Suppressor macrophage (primary cell): ENCODE data around the gene MARCHF3.
A peak's percentile ranks its signal among the peaks of the same experiment; 100 is the strongest.
"Not testable (repeated sequence)": the region's sequence is repeated elsewhere in the genome, so short reads cannot be mapped to it uniquely, and the experiment has no call there.

Experiments
- DNase-seq, 4 experiments: peaks; one replicate each; pipeline ENCODE4 v3.0.0-alpha.2; 2020 to 2022

Gene MARCHF3

DNA sequence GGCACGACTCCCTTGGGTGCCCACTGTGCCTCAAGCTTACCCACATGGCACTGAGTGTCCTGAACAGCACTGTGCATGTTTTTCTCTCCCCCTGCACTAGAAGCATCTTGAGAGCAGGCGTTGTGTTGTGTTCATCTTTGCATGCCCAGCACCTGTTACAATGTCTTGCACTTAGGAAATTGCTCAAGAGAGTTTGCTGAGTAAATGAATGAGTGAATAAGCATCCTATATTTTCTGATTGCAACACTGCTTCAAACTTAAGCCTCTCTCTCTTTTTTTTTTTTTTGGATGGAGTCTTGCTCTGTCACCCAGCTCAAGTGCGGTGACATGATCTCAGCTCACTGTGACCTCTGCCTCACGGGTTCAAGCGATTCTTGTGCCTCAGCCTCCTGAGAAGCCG lies 158.9 kb downstream of the MARCHF3 start:
- no peak for DNase-seq

DNA sequence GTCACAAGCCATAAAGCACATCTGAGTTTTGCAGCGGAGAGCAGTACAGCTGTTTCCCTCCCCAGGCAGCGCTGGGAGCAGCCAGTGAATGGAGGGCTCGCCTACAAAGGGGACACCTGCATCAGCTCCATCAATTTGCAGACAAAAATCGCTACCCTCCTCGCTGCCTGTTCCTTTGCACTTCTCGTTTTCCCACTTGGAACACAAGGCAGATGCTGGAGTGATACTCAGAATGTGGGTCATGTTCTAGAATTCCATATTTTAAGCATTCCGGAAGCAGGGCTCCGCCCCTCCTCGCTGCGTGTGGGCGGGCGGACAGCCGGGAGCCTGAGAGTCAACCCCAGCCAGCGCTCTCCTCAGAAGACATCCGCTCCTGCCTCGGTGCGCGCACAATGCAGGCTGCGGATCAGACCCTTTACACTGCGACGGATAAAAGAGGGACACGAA lies 161.3 kb downstream of the MARCHF3 start:
- DNase-seq: peak; percentile 24 to 73 (median 49)

DNA sequence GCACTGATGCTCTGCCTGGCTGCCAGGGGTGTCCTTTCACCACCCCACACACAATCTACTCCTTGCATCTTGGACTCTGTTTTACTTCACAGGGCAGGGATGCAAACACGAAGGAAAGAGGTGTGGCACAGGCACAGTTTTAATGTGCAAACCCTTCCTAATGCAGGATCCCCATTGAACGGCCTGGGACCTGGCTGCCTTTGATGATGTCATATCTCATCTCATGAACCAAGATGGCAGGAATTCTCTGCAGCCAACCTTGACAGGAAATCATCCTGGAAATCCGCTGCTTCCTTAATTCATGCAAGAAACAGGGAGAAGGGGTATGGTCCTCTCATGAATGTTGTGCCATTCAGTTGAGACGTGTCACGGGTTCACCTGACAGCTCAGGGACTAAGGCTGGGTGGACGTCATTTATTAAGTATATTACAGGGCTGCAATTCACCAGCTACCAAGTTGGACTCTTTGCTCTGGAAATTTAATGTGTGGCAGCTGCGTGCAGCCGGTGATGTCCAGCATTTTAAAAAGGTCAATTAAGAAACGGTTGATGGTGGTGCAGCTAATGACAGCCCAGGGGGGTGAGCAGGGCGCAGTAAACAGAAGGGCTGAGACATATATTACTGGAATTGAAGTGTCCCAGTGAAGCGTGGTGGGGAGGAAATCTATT lies 161.9 kb downstream of the MARCHF3 start:
- no peak for DNase-seq

DNA sequence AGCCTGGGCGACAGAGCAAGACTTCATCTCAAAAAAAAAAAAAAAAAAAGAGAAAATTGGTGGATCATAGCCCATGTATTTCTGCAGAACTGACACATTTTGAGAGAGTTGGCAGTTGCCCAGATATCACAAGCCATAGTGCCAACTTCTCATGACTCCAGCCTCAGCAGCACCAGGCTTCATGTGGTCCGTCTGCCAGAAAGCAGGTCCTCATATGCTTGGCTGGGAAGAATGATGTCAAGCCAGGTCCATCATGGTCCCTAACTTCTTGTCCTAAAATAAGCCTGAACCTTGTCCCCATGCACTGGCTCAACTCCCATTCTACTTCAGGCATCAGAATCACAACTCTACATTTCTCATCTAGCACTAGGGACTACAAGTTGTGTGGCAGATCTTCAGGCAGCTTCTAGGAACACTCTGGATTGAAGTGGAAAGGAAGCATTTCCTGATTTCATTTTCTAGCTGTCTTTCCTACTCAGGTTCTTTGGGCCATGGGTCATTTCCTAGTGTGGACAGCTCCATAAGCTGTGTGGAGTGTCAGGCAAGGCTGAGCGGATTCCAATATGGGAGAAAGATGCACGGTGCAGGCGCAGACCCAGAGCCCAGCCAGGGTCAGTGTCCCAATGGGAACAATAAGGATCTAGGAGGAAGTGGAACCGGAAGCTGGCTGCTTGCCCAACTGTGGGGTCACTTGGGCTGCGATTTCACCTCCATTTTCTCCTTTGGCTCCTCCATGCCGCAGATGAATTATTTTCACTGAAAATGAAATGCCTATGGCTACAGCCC lies 163.3 kb downstream of the MARCHF3 start:
- DNase-seq: peak in 3 of 4 experiments; percentile 18 to 49 (median 27)

DNA sequence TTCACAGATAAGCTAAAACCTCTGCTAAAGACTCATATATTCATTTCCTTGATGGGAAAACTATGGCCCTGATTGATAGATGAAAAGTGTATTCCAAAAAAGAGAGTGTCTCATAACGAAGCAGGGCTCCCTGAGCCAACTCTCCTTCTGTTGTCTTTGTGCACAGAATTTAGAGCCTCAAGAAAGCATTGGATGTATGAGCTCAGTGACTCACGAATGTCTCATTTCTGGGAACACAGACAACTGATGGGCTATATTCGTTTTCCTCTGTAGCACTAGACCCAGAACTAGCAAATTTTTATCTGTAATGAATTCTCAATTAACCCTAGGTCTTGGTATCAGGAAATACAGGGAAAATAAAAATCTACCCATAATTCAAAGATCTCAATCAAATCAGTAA lies 165.1 kb downstream of the MARCHF3 start:
- no peak for DNase-seq

DNA sequence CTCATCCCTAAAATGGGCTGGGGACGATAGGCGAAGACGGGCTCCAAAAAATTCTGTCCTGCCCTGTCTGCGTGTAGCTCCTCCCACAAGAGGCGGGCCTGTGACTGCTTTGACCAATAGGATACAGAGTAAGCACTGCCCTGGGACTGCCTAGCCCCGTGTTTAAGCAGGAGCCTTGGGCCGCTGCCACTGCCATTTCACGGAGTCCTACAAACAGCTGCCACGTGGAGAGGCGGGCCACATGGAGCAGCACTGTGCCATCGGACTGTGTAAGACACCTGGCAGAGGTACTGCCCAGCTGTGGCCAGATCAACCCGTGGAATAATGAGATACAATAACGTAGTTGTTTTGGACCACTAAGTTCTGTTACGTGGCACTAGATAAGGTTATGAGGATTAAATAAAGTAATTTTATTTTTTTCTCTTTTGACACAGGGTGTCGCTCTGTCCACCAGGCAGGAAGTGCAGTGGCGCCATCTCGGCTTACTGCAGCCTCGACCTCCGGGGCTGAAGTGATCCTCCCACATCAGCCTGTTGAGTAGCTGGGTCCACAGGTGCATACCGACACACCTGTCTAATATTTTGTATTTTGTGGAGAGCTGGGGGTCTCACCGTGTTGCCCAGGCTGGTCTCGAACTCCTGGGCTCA lies 166.2 kb downstream of the MARCHF3 start:
- DNase-seq: no peak

DNA sequence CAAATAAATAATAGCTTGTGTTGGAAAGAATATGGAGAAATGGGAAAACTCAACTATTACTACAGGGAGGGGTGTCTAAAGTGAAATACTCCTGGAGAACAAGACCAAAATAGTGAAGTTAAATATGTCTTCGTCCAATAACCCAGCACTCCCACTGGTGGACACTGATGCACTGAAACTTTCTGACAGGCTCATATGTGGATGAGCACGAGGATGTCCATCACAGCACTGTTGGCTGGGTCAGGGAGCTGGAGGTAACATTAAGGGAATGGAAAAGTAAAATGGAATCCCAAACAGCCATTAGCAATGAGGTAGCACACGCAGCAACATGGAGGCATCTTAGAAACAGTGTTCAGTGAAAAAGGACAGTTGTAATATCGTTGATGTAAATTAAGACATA lies 167.0 kb downstream of the MARCHF3 start:
- DNase-seq: no peak

DNA sequence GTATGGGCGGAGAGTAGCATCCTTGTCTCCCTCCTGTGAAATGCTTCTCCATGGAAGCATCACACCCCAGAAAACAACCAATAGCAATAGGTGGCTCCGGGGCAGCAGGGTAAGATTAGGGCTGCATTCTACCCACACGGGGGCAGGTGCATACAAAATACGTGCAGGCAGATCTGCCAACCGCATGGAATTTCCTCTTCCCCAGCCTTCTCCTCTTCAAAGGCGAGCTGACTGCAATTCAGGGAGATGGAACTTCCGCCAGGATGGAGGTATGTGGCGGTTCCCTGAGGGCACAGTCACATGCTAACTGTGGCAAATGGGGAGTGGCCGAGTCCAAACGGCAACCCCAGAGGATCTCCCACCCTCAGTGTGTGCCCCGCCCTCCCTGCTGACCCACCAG lies 171.9 kb downstream of the MARCHF3 start:
- DNase-seq: no peak

DNA sequence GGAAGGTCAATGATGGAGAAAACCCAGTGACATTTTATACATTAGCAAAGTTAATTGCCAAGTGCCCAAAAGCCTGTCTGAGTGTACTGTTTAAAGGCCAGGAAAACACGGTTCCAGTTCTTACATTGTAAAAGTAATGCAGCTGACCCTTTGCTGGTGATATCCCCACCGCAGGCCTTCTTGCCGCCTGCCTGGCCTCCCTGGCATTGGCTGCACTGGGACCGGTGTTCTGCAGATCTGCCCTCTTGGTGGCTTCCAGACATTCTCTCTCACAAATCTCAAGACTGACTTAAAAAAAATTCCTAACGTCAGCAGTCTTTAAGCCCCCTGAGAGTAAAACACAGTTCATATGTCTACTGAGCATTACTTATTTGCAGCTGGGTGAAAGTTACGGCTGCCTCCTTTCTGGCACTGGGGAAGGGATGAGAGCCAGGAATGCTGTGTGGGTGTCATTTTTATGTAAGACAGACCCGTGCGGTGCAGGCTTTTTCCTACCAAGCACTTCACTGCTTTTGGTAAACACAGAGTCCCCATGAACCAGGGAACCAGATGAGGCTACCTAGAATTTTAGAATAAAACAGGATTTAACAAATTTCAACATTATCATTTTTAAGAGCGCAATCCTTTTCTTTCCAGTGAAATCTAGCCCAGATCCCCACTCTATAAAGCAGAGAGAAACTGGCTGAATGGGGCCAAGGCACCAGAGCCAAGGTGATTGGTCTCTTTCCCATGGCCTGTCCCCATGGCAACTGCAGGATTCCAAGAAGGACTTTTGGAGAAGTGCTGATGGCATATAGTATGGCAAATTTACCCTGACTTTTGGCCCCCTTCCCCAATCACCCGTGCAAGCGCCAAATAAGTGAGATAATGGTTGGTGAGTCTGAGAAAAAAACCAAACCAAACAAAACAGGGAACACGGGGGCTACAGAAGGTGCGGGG lies 172.6 kb downstream of the MARCHF3 start:
- DNase-seq: no peak

DNA sequence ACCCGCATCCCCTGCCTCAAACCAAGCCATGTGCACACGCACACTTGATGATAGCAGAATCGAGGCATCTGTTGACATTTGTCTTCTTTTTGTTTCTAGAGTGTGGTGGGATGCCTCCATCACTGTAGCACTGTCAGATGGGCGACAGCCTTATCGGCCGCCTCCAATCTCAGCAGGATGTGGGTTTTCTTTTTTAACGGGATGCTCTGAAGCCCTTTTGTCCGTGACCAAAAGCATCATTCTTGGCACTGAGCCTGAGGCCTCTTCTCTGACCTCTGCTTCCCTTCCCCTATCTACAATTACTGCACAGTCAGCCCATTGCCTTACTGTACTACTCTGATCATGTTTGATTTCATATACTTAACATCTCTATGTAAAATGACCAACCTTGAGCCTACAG lies 175.1 kb downstream of the MARCHF3 start:
- no peak for DNase-seq

DNA sequence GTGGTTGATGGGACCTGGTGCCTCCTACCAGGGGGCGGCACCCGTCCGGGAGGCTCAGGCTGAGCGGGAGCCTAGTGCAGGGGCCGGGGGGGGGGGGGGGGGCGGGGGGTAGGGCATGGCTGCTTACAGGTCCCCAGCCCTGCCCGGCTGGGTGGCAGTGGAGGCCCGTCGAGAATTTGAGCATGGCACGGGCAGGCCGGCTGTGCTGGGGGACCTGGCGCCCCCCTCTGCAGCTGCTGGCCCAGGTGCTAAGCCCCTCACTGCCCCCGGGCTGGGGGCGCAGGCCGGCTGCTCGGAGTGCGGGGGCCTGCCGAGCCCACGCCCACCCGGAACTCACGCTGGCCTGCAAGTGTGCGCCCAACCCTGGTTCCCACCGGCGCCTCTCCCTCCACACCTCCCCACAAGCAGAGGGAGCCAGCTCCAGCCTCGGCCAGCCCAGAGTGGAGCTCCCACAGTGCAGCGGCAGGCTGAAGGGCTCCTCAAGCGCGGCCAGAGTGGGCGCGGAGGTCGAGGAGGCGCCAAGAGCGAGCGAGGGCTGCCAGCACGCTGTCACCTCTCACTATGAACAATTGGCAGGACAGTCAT lies 175.7 kb downstream of the MARCHF3 start:
- no peak for DNase-seq

DNA sequence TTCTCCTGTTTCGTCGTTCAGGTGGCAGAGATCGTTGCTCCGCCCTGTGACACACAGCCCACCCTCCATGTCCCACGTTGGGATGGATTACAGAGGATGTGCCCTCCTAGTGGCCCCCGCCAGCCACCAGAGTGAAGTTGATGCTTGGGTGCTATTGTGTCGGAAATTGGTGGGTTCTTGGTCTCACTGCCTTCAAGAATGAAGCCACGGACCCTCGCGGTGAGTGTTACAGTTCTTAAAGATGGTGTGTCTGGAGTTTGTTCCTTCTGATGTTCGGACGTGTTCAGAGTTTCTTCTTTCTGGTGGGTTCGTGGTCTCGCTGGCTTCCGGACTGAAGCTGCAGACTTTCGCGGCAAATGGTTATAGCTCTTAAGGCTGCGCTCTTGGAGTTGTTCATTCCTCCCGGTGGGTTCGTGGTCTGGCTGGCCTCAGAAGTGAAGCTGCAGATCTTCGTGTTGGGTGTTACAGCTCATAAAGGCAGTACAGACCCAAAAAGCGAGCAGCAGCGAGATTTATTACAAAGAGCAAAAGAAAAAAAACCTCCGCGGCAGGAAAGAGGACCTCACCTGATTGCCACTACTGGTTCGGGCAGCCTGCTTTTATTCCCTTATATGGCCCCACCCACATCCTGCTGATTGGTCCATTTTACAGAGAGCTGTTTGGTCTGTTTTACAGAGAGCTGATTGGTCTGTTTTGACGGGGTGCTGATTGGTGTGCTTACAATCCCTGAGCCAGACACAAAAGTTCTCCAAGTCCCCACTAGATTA lies 176.6 kb downstream of the MARCHF3 start:
- not testable (repeated sequence) for DNase-seq

DNA sequence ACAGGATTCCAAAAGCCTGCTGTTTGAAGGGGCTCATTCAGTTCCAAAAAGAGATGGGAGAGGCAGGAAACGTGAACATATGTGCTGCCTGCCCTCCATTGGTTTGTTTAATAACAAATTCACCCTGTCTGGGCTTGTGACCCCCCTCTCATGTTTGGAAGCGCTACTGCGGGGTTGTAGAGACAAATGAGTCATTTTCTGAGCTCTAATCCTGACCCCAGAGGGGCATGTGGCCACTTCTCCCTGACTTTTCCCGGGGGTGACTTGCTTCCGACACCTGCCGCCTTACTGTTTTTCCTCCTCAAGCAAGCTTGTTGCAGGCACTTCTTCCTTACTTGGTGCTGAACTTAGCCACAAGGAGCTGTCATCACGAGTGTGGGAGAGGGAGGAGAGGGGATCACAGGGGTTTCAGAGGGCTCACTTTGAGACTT lies 177.5 kb downstream of the MARCHF3 start:
- no peak for DNase-seq

DNA sequence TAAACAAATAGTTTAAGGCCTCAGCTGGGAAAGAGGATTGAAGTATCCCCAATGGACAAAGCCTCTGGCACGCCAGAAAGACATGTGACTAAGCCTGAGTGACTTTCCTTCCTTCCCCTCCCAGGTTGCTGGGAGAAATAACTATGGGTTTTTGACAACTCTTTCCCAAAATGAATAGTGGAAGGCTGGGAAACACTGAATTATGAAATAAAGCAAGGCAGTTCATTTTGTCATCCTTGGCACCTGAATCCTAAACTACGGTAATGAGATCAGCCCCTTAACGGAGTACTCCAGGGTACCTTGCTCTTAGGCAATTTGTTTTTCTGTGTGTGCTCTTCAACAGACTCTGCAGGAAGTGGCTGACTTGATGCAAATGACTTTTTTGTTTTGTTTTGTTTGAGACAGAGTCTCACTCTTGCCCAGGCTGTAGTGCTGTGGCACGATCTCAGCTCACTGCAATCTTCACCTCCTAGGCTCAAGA lies 178.2 kb downstream of the MARCHF3 start:
- DNase-seq: no peak

DNA sequence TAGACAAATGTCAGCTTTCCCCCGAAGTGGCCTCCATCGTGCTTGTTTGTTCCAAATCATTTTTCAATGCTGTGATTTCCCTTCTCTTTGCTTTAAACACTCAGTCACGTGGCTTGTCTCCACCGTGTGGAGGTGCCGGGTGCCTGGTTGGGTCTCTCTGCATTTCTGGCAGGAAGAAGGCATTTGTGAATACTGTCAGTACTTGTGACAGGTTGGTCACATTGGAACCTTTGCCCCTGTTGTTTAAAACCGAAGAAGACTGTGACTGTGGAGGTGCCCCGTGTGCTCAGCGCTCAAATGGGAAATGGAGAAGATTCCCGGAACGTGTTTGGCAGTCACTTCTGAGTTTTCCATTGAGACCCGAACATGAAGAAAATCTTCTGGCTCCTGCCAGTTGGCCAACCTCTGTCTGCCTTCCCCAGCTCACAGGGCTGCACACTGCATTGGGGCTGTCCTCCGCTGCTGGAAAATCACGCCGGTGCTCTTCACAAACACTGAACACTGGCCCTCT lies 178.8 kb downstream of the MARCHF3 start:
- DNase-seq: no peak

DNA sequence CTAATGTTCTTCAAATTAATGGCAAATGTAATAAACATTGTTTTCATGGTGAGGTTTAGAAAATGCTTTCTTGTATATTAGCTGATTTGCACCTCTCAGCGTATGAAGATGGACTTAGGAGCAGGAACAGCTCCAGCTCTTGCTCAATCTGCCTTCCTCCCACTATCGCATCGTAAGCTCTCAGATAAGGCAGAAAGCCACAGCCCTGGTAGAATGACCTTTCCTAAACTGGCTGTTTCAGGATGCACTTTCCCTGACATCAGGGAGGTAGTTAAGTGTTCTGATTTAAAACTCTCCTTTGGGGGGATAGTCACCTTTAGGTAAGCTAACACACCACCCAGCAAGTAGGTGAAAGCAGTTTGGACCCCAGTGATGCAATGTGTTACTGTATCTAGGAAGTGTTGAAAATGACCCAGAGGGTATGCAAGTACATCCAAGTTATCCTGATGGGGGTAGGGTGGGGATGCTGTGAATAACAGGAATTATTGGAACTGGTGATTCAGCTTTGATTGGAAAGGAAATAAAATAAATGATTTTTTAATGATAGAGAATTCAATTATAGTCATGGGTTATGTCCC lies 181.2 kb downstream of the MARCHF3 start:
- peak; percentile 13 to 55 (median 46) for DNase-seq

DNA sequence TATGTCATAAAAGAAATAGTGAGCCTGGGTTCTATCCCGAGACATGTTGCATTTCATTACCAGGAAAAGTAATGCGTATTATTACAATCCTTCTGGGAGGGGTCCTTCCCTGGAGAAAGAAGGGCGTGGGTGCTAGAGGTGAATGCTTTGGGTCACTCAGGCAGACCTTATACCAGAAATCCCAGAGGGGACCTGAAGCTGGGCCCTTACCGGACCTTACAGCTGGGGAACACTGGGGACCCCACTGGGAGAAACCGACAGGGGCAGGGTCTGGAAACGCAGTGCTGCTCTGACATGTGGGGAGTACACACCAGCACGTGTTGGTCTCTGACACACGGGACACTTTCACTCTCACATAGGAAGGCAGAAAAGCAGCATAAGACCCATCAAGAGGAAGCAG lies 182.1 kb downstream of the MARCHF3 start:
- no peak for DNase-seq

DNA sequence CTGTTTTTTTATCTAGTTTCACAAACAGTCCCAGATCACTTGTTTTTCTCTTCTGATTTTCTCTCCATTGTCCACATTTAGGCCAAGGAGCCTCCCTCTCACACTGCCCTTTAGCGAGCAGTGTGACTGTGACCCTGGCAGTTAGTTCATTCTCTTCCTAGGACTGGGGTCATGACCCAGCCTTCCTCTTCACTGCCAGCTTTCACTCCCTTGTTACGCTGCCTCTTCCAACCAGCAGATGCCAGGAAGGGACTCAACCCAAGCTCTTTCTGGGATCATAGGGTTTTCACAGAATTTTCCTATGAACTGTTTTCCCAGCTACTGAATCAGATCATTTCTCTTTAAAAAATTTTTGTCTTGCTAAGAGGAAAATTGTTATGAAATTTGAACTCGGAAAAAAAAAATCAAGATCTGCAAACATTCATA lies 182.5 kb downstream of the MARCHF3 start:
- DNase-seq: peak in 1 of 4 experiments; percentile 8

DNA sequence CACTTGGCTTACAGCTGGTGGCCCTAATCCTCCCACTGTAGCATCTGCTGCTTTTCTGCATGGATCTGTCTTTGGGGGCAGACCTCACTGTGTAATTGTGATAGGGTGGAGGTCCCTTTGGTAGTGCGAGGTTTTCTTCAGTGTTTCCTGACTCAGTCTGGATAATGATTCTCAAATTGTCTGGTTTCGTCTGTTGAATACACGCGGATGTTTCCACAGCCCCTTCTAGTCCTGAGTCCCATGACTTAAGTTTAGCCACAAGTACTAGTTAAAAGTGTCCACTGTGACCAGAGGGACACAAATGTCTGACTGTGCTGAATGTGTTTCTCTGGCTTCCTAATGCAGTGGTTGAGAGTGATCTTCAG lies 182.9 kb downstream of the MARCHF3 start:
- no peak for DNase-seq

DNA sequence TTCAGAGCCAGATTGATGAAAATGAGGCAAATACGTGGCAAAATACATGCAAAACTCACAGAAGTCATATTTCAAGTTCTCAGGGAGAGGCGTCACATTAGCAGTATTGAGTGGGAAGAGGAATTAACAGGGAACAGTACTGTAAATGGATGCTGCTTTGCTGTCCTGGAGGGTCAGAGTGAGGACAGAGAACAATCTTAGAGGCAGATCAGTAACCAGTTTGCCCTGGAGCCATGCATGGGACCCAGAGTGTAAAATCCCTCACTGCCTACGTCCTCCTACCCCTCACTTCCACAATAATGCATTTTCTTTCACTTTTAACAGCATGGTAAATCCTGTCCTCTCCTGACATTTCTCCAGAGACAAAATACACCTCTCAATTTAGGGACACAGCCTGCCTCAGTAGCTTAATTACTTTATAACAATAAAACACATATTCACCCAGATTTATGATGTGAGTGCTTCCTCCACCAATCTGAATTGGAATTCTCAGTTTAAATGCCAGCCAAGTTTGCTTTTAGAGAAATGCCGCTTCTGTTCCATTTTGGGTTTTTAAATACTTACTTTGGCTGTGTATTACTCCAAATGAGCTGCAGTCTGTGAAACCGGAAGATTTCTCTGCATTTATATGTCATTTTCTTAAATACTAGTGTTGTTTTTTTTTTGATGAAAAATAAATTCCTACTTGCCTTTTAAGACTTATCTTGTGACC lies 183.5 kb downstream of the MARCHF3 start:
- peak in 1 of 4 experiments; percentile 6 for DNase-seq
